Measurements from ENCODE around the gene LRCOL1.
"Not testable (repeated sequence)": the region's sequence is repeated elsewhere in the genome, so short reads cannot be mapped to it uniquely, and the experiment has no call there.

Gene LRCOL1

GRCh38 chr12:132600048-132601032, 10.0 kb downstream of the LRCOL1 start:
- peaks cover 5% of the 10 kb centered on the region for H4K20me1 ChIP-seq (ENCODE audit: insufficient read depth, low read length)
- 0 out of 2 replicates have a peak overlapping the region, but pooled peaks have one; percentile 13 for H2AFZ ChIP-seq (ENCODE audit: low read depth, low read length)
- peaks cover 25% of the 10 kb centered on the region for H3K4me1 ChIP-seq (ENCODE audit: insufficient read depth, low read length)
- H3K27ac ChIP-seq (ENCODE audit: low read length), result no peak overlapping the region
- H3K4me2 ChIP-seq (ENCODE audit: insufficient read depth, low read length), result peak overlapping the region; percentile 52
- peak overlapping the region in 1 of 2 experiments; percentile 39; a peak in 1 of 4 replicates for H3K4me3 ChIP-seq (ENCODE audit: low read depth in 1 of 2, low read length in 2 of 2)
- no peaks in the 10 kb centered on the region for H3K9me3 ChIP-seq (ENCODE audit: insufficient read depth, low read length, severe bottlenecking)
- no peak for TF ChIP-seq EZH2 (IDR thresholded peaks at IDR 0.05; ENCODE audit: borderline replicate concordance, low read depth, low read length, severe bottlenecking)
- peak; percentile 59 for TF ChIP-seq CTCF (IDR thresholded peaks at IDR 0.05; ENCODE audit: borderline replicate concordance, extremely low read depth, low read length, poor library complexity, severe bottlenecking)
- H3K79me2 ChIP-seq (ENCODE audit: insufficient read depth, low read length), result no peaks in the 10 kb centered on the region
- DNase-seq, result peak; percentile 30
- H3K27me3 ChIP-seq (ENCODE audit: insufficient read depth, low read length, poor library complexity), result peaks cover 10% of the 10 kb centered on the region
- H3K9ac ChIP-seq (ENCODE audit: low read depth, low read length), result peak overlapping the region; percentile 27
- no peaks in the 10 kb centered on the region for H3K36me3 ChIP-seq (ENCODE audit: insufficient read depth, low read length)
- peak; percentile 33; the same call in 2 of the 3 replicates for ATAC-seq (ENCODE audit: insufficient read depth, low read depth)

DNA sequence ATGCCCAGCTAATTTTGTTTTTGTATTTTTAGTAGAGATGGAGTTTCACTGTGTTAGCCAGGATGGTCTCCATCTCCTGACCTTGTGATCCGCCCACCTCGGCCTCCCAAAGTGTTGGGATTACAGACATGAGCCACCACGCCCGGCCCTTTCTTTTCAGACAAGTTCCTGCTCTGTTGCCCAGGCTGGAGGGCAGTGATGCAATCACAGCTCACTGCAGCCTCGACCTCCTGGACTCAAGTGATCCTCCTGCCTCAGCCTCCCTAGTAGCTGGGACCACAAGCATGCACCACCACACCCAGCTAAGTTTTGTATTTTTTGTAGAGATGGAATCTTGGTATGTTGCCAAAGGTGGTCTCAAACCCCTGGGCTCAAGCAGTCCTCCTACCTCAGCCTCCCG, 10.9 kb downstream of the LRCOL1 start:
- peaks cover 25% of the 10 kb centered on the region for H3K4me1 ChIP-seq (ENCODE audit: insufficient read depth, low read length)
- not testable (repeated sequence) for ATAC-seq (ENCODE audit: insufficient read depth, low read depth); H3K4me2 ChIP-seq (ENCODE audit: insufficient read depth, low read length); H3K4me3 ChIP-seq (ENCODE audit: low read depth in 1 of 2, low read length in 2 of 2); H3K79me2 ChIP-seq (ENCODE audit: insufficient read depth, low read length); H2AFZ ChIP-seq (ENCODE audit: low read depth, low read length); H4K20me1 ChIP-seq (ENCODE audit: insufficient read depth, low read length); H3K36me3 ChIP-seq (ENCODE audit: insufficient read depth, low read length); DNase-seq; H3K27me3 ChIP-seq (ENCODE audit: insufficient read depth, low read length, poor library complexity); H3K27ac ChIP-seq (ENCODE audit: low read length); H3K9ac ChIP-seq (ENCODE audit: low read depth, low read length); H3K9me3 ChIP-seq (ENCODE audit: insufficient read depth, low read length, severe bottlenecking)

- TF ChIP-seq EZH2 (IDR thresholded peaks at IDR 0.05; ENCODE audit: borderline replicate concordance, low read depth, low read length, severe bottlenecking) (no peak), CTCF (IDR thresholded peaks at IDR 0.05; ENCODE audit: borderline replicate concordance, extremely low read depth, low read length, poor library complexity, severe bottlenecking) (no peak)
- Histone ChIP-seq H2AFZ (ENCODE audit: low read depth, low read length) (peak overlapping the region; percentile 60), H3K27me3 (ENCODE audit: insufficient read depth, low read length, poor library complexity) (peaks cover 10% of the 10 kb centered on the region), H3K4me1 (ENCODE audit: insufficient read depth, low read length) (peaks cover 25% of the 10 kb centered on the region), H3K79me2 (ENCODE audit: insufficient read depth, low read length) (no peaks in the 10 kb centered on the region), H3K27ac (ENCODE audit: low read length) (peak overlapping the region; percentile 10), H3K4me3 (ENCODE audit: low read depth in 1 of 2, low read length in 2 of 2) (peak overlapping the region; percentile 24 to 63; a peak in 3 of 4 replicates), H3K4me2 (ENCODE audit: insufficient read depth, low read length) (peak overlapping the region; percentile 89), H4K20me1 (ENCODE audit: insufficient read depth, low read length) (peaks cover 5% of the 10 kb centered on the region; the same call in 1 of the 2 replicates), H3K36me3 (ENCODE audit: insufficient read depth, low read length) (no peaks in the 10 kb centered on the region), H3K9ac (ENCODE audit: low read depth, low read length) (peak overlapping the region; percentile 46), H3K9me3 (ENCODE audit: insufficient read depth, low read length, severe bottlenecking) (no peaks in the 10 kb centered on the region)
- DNase-seq (peak; percentile 63), ATAC-seq (ENCODE audit: insufficient read depth, low read depth) (peak; percentile 67)
Observed at GRCh38 chr12:132597333-132598316, 12.8 kb downstream of the LRCOL1 start.

Data from DND-41 (cell line).